Measurements from ENCODE around the gene IKBKE.

IKBKE gene

DNA sequence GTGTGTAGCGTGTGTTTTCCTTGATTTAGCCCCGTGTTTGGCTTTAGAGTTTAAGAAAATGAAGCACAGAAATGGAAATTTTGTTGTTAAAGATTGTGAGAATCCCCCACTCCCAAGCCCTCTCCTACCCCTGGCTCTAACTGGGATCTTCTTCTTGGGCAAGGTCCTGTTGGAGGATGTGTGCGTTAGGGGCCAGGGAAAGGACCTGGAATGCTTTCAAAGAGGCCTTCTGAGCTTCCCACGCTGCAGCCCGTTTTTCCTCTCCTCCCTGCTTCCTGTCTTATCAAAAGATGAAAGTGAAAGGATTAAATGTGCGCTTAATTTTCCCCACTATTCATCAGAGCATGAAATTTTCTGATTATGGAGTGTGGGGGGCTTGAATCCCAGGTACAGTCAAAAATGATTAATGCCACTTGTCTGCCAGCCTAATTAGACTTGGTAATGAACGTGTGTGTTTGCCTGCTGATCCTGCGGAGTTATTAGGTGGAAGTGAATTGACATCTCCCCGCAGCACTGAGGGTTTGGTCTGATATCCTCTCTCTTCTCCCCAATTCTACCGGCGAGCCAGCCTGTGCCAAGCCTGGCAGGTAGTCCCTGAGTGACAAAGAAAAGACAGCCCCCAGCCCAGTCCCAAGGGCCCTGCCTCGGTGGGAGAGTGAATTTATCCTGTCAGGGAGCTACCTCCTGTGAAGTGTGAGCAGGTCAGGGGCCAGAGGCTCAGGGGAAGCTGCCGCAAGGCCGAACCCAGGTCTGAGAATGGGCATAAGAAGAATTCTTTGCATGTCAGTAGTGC is 42.0 kb downstream of the IKBKE start:
- no peak for DNase-seq (ENCODE audit: low read depth)

GRCh38 chr1:206512851-206513180 is 42.5 kb downstream of the IKBKE start:
- no peak for DNase-seq (ENCODE audit: low read depth)

DNA sequence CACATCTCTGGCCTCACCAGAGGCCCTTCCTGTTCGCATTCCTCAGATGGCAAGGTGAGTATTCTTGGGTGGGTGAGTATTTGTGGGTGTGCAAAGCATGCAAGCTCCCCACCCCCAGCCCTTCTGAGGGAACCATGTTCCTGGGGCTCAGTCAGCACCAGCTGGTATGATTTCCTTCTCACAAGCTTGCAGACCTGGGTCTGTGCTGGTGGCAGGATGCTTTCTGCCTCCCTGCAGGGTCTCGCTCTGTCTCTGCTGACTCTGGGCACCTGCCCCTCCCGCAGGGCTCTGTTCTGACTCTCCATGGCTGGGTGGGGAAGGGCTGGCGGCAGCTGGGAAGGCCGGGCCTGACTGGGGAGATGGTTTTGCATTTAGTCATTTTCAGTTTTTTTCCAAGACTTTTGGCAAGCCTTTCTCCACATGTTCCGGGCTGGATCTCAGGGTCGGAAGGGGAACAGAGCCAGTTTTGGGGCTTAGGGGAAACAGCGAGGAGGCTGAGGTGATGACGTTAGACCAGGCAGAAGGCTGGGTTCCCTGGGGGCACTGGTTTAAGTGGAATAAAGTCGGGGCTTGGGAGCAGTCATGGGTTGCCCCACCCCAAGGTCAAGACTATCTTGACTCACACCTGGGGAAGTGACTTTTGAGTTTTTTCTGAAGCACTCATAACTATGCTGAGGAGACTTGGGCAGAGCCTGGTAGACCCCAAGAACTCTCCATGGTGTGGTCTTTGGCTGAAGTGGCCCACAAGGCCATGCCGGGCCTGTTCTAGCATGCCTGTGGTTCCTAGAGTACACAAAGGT is 43.2 kb downstream of the IKBKE start:
- peak; percentile 74 for DNase-seq (ENCODE audit: low read depth)

GRCh38 chr1:206514813-206515387 is 44.6 kb downstream of the IKBKE start:
- DNase-seq (ENCODE audit: low read depth) = no peak

DNA sequence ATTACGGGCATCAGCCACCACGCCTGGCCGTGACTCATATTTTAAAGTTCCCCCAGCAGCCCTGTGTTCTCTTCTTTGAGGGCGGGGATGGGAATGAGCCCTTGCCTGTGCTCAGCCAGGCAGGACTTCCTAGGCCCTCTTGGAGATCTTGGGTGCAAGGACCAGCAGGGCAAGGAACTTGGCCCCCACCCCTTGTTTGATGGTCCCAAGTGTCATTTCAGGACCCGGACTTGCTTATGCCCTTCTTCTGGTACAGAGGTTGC is 46.4 kb downstream of the IKBKE start:
- no peak for DNase-seq (ENCODE audit: low read depth)

DNA sequence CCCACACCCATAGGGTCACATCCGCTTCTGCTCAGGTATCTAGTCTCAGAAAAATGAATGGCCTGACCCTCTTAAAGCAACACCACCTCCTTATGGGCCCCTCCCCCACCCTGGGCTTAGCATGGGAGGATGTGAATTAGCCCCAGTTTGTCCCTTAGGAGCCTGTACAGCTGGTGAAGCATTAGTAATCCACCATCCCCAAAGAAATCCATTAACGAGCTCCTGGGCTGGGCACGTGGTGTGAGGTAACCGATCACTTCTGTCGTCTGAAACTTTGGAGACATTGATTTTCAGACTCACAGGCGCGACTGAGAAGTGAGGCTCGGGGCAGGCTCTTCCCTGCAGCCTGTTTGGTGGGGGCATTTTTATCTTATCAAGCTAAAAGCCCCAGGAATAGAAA is 47.5 kb downstream of the IKBKE start:
- no peak for DNase-seq (ENCODE audit: low read depth)

GRCh38 chr1:206518206-206518605 is 47.9 kb downstream of the IKBKE start:
- DNase-seq (ENCODE audit: low read depth) = no peak

GRCh38 chr1:206518743-206519142 is 48.5 kb downstream of the IKBKE start:
- DNase-seq (ENCODE audit: low read depth) = no peak

GRCh38 chr1:206521127-206521526 is 50.9 kb downstream of the IKBKE start:
- DNase-seq (ENCODE audit: low read depth) = no peak

GRCh38 chr1:206521694-206522402 is 51.6 kb downstream of the IKBKE start:
- DNase-seq (ENCODE audit: low read depth) = no peak

- DNase-seq (ENCODE audit: low read depth) = no peak
Observed at GRCh38 chr1:206524739-206525364, 54.6 kb downstream of the IKBKE start.

DNA sequence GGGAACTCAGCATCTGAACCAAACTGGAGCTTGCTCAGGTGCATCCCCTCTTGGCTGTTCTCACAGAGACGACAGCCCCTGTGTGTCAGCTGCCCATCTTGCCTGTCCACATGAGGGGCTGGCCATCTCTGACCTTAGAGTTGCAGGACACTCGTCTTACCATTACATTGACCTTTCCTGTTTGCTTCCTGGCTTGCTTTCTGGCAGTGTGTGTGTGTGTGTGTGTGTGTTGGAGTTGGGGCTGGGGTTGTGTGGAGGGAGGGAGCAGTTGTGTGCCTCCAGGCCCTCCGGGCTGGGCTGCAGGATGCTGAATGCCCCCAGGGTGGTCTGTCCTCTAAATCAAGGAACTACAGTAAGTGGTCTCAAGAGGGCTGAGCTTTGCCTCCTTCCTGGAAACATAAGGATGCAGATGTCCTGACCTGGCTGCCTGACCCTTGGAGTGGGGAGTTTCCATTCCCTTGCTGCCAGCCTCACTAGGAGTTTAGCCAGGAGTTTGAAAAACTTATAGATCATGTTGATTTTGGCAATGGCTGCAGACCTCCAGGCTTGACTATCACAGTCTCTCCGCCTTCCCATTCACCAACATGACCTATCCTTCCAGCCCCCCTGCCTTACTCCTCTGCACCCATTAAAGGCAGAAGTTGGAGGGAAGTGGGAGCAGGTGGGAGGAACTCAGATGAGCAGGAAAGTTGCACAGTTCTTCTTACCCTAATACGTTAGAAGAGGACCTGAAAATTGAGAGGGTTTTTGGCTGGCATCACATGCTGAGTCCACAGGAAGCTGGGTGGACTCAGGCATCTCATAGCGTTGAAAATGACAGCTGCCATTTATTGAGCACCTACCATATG is 56.0 kb downstream of the IKBKE start:
- DNase-seq (ENCODE audit: low read depth) = no peak

GRCh38 chr1:206529425-206529824 is 59.1 kb downstream of the IKBKE start:
- DNase-seq (ENCODE audit: low read depth) = no peak

DNA sequence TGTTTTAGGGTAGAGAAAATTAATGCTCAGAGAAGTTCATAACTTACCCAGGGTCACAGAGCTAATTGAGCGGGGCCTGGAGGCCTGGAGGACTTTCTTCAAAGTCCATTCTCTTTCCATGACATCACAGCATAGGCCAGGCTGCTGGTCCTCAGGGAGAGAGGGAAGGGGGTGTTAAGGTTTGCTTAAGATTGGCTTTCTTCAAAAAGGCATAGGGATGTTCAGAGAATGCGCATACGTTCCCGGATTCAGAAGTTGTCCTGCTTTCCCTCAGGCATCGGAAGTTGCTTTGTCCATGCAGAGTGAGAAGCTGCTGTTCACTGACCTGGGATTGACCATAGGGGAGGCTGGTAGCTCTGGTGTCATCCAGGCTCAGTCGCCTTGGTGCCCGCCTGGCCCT is 62.1 kb downstream of the IKBKE start:
- DNase-seq (ENCODE audit: low read depth) = no peak

- no peak for DNase-seq (ENCODE audit: low read depth)
Observed at GRCh38 chr1:206534552-206534951, 64.3 kb downstream of the IKBKE start.

- no peak for DNase-seq (ENCODE audit: low read depth)
Observed at GRCh38 chr1:206535853-206536188, 65.5 kb downstream of the IKBKE start.

DNA sequence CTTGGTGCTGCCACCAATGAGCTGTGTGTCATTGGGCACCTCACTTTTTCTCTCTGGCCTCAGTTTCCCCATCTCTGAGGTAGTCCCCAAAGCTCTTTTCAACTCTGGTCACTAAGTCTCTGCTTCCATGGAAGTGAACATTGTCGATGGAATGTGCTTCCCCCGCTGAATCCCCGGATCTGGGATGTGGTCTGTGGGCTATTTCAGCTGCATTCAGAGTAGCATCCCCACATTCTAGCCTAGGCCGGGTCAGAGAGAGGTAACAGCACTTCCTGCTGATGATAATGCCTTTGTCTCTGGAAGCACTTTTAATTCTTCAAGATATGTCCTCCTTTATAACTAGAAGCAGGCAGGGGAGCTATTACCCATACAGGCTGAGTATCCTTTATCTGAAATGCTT is 66.9 kb downstream of the IKBKE start:
- DNase-seq (ENCODE audit: low read depth) = no peak

GRCh38 chr1:206538086-206538770 is 68.0 kb downstream of the IKBKE start:
- no peak for DNase-seq (ENCODE audit: low read depth)

DNA sequence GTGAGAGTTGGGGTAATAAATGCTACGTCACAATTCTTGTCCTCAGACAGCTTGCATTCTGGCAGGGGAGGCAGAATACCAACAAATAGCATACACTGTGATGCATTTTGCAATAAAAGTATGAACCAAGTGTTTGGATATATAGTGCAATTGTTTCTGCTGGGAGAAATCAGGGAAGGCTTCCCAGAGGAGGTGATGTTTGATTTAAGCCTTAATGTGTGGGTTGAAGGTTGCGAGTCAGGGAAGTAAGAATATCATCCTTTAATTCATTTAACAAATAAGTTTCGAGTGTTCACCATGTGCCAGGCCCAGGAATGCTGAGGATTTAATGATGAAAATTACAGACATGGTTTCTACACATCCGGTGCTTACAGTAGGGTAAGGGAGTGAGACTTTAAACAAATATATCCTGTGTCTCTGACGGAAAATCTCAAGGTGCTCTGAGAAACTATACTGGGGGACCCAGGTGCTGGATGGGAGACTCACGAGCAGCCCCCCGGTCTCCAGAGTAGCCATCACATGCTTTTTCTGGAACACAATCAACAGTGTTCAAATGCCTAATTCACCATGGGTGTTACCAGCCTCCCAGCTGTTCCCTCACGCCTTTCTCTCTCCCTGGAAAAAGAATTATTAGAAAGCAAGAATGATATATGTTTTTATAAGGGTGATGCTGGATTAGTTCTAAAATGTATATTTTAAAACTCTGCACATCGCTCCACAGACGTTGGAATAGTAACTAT is 68.8 kb downstream of the IKBKE start:
- no peak for DNase-seq (ENCODE audit: low read depth)

DNA sequence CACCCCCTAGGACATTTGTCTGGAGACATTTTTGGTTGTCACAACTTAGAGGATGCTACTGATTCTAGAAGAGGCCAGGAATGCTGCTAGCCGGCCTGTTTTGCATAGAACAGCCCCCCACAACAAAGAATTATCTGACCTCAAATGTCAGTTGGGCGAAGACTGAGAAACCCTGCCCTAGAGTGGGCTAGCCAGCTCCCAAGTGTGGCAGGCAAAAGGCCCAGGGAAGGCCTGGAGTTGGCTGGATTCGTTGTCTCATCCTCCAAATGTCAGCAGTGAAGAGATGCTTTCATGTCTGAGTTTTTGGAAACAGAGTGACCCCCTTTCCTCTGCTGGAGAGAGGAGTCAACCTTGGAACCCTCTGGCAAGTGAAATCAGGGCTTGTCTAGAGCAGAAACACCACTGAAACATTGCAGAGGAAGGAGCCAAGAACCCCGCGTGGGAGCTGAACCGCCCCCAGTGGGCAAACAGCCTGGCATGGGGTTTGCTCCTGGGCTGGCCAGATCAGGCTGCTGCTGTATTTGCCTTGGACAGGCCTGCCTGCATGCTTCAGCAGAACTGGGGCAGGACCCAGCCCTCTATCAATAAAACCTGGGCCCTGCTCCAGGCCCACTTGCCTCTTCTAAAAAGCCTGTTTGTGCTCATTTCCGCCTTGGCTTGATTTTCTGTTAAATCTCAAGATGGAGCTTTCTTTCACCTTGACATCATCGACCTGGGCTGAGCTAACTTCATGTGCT is 69.9 kb downstream of the IKBKE start:
- DNase-seq (ENCODE audit: low read depth) = no peak

Data from fibroblast of gingiva (primary cell).